OCI-LY1 (cell line): ENCODE measurements around the gene FREM2.

Source experiments
- H2AFZ ChIP-seq: fragments of 200-600 bp; sonication (generic), shearing (Covaris generic); 2 replicates; pipeline ENCODE4 v1.6.0; 2014; ENCODE audit warnings: antibody characterized with exemption, mild to moderate bottlenecking, low read length
- H3F3A ChIP-seq: fragments of 200-600 bp; sonication (generic), shearing (Covaris generic); 2 replicates; pipeline ENCODE4 v1.6.0; 2014; ENCODE audit warnings: mild to moderate bottlenecking, antibody characterized with exemption, low read length, moderate library complexity; ENCODE audit not compliant: insufficient read depth
- H3K27ac ChIP-seq: fragments of 200-600 bp; sonication (generic); 2 replicates; pipeline ENCODE4 v1.5.1; 2014; ENCODE audit warnings: low read length, mixed run types, mild to moderate bottlenecking, low read depth; ENCODE audit not compliant: poor library complexity, severe bottlenecking
- H3K27me3 ChIP-seq: fragments of 200-600 bp; sonication (generic); 2 replicates; pipeline ENCODE4 v1.6.0; 2014; ENCODE audit warnings: antibody characterized with exemption, mild to moderate bottlenecking, low read length, moderate library complexity; ENCODE audit not compliant: insufficient read depth
- H3K36me3 ChIP-seq: fragments of 200-600 bp; sonication (generic); 2 replicates; pipeline ENCODE4 v1.6.1; 2014; ENCODE audit warnings: mild to moderate bottlenecking, antibody characterized with exemption, low read length, moderate library complexity, mixed read lengths; ENCODE audit not compliant: insufficient read depth
- H3K4me1 ChIP-seq: fragments of 200-600 bp; sonication (generic); 2 replicates; pipeline ENCODE4 v1.5.1; 2014; ENCODE audit warnings: mild to moderate bottlenecking, low read length, moderate library complexity; ENCODE audit not compliant: insufficient read depth, severe bottlenecking
- H3K4me2 ChIP-seq: fragments of 200-600 bp; sonication (generic), shearing (Covaris generic); 2 replicates; pipeline ENCODE4 v1.6.1; 2014; ENCODE audit warnings: low read length
- H3K4me3 ChIP-seq: fragments of 200-600 bp; sonication (generic); 2 replicates; pipeline ENCODE4 v1.5.1; 2014; ENCODE audit warnings: low read length, low read depth, mild to moderate bottlenecking, mixed read lengths; ENCODE audit not compliant: poor library complexity, severe bottlenecking
- H3K79me2 ChIP-seq: fragments of 200-600 bp; shearing (Covaris generic); 2 replicates; pipeline ENCODE4 v1.6.1; 2016; ENCODE audit warnings: mixed run types, low read length, mixed read lengths; ENCODE audit not compliant: insufficient read depth
- H3K9ac ChIP-seq: fragments of 200-600 bp; sonication (generic), shearing (Covaris generic); 2 replicates; pipeline ENCODE4 v1.6.1; 2014; ENCODE audit warnings: mild to moderate bottlenecking, low read length, mixed read lengths
- H3K9me2 ChIP-seq: fragments of 200-600 bp; sonication (generic), shearing (Covaris generic); 2 replicates; pipeline ENCODE4 v1.6.1; 2014; ENCODE audit warnings: low read depth, mild to moderate bottlenecking, low read length, mixed read lengths
- H3K9me3 ChIP-seq: fragments of 200-600 bp; shearing (Covaris generic); 2 replicates; pipeline ENCODE4 v1.6.1; 2014; ENCODE audit warnings: low read length, mixed read lengths
- H4K20me1 ChIP-seq: fragments of 200-600 bp; sonication (generic), shearing (Covaris generic); 2 replicates; pipeline ENCODE4 v1.6.0; 2016; ENCODE audit warnings: mild to moderate bottlenecking, low read length; ENCODE audit not compliant: insufficient read depth
- EZH2 ChIP-seq: fragments of 200-600 bp; sonication (generic), shearing (Covaris generic); IDR thresholded peaks from 2 replicates; pipeline ENCODE4 v1.8.0; 2017; ENCODE audit warnings: borderline replicate concordance, mixed run types, mild to moderate bottlenecking, antibody characterized with exemption, low read length, moderate library complexity, mixed read lengths
- TF ChIP-seq, protein P1 (sequence below): fragments of 200-600 bp; sonication (generic), shearing (Covaris generic); IDR thresholded peaks from 2 replicates; pipeline ENCODE4 v1.5.1; 2017; ENCODE audit warnings: mild to moderate bottlenecking, antibody characterized with exemption, low read length, moderate library complexity, mixed read lengths

The FREM2 gene

DNA sequence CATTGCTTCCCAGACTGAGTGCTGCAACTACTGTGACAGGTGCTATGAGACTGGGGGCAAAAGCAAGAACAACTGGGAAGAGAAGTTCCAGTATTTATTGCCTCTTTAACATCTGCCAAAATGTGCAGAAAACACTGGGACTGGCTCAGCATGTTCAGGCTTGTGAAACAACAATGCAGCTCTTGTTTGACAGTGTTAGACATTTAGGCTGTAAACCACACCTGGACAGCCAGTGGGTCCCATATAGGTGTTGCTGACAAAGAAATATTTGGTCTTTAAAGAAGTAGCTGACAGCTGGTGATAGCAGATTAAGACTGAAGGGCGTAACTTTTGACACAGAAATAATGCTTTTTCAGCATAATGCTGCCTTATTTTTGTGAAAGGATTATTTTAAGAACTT is 215.7 kb downstream of the FREM2 start:
- H3K27me3 ChIP-seq: no peaks in the 10 kb centered on the region
- no peak overlapping the region for H3K4me2 ChIP-seq
- H3K79me2 ChIP-seq: no peaks in the 10 kb centered on the region
- H3K36me3 ChIP-seq: no peaks in the 10 kb centered on the region
- H3K4me1 ChIP-seq: peaks cover 4% of the 10 kb centered on the region
- H4K20me1 ChIP-seq: no peaks in the 10 kb centered on the region
- no peak overlapping the region for H3K27ac ChIP-seq
- H3F3A ChIP-seq: no peaks in the 10 kb centered on the region
- no peak overlapping the region for H3K4me3 ChIP-seq
- no peaks in the 10 kb centered on the region for H3K9me3 ChIP-seq
- H3K9me2 ChIP-seq: no peaks in the 10 kb centered on the region
- TF ChIP-seq EZH2: no peak
- TF ChIP-seq, protein P1, sequence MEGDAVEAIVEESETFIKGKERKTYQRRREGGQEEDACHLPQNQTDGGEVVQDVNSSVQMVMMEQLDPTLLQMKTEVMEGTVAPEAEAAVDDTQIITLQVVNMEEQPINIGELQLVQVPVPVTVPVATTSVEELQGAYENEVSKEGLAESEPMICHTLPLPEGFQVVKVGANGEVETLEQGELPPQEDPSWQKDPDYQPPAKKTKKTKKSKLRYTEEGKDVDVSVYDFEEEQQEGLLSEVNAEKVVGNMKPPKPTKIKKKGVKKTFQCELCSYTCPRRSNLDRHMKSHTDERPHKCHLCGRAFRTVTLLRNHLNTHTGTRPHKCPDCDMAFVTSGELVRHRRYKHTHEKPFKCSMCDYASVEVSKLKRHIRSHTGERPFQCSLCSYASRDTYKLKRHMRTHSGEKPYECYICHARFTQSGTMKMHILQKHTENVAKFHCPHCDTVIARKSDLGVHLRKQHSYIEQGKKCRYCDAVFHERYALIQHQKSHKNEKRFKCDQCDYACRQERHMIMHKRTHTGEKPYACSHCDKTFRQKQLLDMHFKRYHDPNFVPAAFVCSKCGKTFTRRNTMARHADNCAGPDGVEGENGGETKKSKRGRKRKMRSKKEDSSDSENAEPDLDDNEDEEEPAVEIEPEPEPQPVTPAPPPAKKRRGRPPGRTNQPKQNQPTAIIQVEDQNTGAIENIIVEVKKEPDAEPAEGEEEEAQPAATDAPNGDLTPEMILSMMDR: no peak
- no peak overlapping the region for H3K9ac ChIP-seq
- no peak overlapping the region for H2AFZ ChIP-seq

DNA sequence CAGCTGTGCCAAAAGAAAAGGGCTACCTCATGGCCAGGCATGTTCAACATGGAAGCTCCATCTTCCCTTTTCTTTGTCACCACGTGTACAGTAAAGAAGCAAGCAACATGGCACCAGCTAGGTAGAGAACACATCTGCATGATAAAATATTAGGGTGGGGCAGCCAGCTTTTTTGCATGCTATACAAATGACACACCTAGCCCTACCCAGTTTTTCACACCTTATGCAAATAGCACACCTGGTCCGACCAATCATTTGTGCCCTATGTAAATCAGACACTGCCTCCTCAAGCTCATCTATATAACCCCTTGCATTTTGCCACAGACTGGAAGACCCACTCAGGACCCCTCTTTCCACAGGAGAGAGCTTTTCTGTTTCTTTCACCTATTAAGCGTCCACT is 218.2 kb downstream of the FREM2 start:
- no peaks in the 10 kb centered on the region for H3K9me3 ChIP-seq
- no peak overlapping the region for H3K9ac ChIP-seq
- H3K36me3 ChIP-seq: no peaks in the 10 kb centered on the region
- no peak overlapping the region for H3K4me2 ChIP-seq
- TF ChIP-seq EZH2: no peak
- TF ChIP-seq, protein P1: no peak
- H2AFZ ChIP-seq: no peak overlapping the region
- H4K20me1 ChIP-seq: no peaks in the 10 kb centered on the region
- H3K4me1 ChIP-seq: no peaks in the 10 kb centered on the region
- H3K27ac ChIP-seq: no peak overlapping the region
- H3F3A ChIP-seq: no peaks in the 10 kb centered on the region
- H3K79me2 ChIP-seq: no peaks in the 10 kb centered on the region
- H3K9me2 ChIP-seq: no peaks in the 10 kb centered on the region
- no peak overlapping the region for H3K4me3 ChIP-seq
- no peaks in the 10 kb centered on the region for H3K27me3 ChIP-seq

DNA sequence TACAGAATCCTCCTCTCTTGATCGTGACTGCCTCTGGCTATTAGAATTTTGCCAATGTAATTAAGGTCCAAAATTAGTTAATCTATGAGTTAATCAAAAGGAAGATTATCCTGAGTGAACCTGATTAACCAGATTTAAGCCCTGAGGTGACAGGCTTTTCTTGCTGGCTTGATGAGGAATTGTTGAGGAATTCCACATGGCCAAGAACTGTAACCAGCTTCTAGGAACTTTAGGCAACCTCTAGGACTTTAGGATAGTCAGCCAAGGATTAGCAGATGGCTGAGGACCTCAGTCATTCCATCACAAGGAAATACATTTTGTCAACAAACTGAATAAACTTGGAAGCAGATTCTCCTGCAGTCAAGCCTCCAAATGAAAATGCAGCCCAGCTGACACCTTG is 219.0 kb downstream of the FREM2 start:
- H3K27me3 ChIP-seq: no peaks in the 10 kb centered on the region
- TF ChIP-seq, protein P1: no peak
- no peak for TF ChIP-seq EZH2
- H3F3A ChIP-seq: no peaks in the 10 kb centered on the region
- no peak overlapping the region for H3K4me3 ChIP-seq
- no peak overlapping the region for H3K9ac ChIP-seq
- H3K36me3 ChIP-seq: no peaks in the 10 kb centered on the region
- H3K4me1 ChIP-seq: no peaks in the 10 kb centered on the region
- no peak overlapping the region for H3K4me2 ChIP-seq
- H3K9me3 ChIP-seq: no peaks in the 10 kb centered on the region
- H2AFZ ChIP-seq: no peak overlapping the region
- no peaks in the 10 kb centered on the region for H3K9me2 ChIP-seq
- no peaks in the 10 kb centered on the region for H4K20me1 ChIP-seq
- no peaks in the 10 kb centered on the region for H3K79me2 ChIP-seq
- no peak overlapping the region for H3K27ac ChIP-seq
